OCI-M2 (cell line): ENCODE results near the gene PRND.
"Not testable (repeated sequence)": the region's sequence is repeated elsewhere in the genome, so short reads cannot be mapped to it uniquely, and the experiment has no call there.

ENCODE experiments used
- DNase-seq: peaks from one replicate; lab custom pipeline; 2025; ENCODE audit not compliant: unreplicated experiment; lab: John Stamatoyannopoulos, UW

The PRND gene

GRCh38 chr20:4736875-4737274, 15.2 kb downstream of the PRND start:
- no peak for DNase-seq

GRCh38 chr20:4737857-4738627, 16.3 kb downstream of the PRND start:
- DNase-seq: no peak

GRCh38 chr20:4740774-4741431, 19.2 kb downstream of the PRND start:
- DNase-seq: peak; percentile 39

GRCh38 chr20:4748847-4749246, 27.1 kb downstream of the PRND start:
- no peak for DNase-seq

- no peak for DNase-seq
Observed at GRCh38 chr20:4749326-4749725, 27.6 kb downstream of the PRND start.

- no peak for DNase-seq
Observed at GRCh38 chr20:4750381-4750780, 28.7 kb downstream of the PRND start.

GRCh38 chr20:4759100-4759884, 37.6 kb downstream of the PRND start:
- not testable (repeated sequence) for DNase-seq

GRCh38 chr20:4763261-4763660, 41.6 kb downstream of the PRND start:
- DNase-seq: no peak

GRCh38 chr20:4763723-4764510, 42.2 kb downstream of the PRND start:
- no peak for DNase-seq

- no peak for DNase-seq
Observed at GRCh38 chr20:4764805-4765204, 43.1 kb downstream of the PRND start.

- DNase-seq: no peak
Observed at GRCh38 chr20:4765681-4766080, 44.0 kb downstream of the PRND start.

- no peak for DNase-seq
Observed at GRCh38 chr20:4766631-4767030, 44.9 kb downstream of the PRND start.

- DNase-seq: peak; percentile 29
Observed at GRCh38 chr20:4767084-4767483, 45.4 kb downstream of the PRND start.

GRCh38 chr20:4769328-4769727, 47.6 kb downstream of the PRND start:
- DNase-seq: no peak

GRCh38 chr20:4770026-4770425, 48.3 kb downstream of the PRND start:
- no peak for DNase-seq

GRCh38 chr20:4771004-4771403, 49.3 kb downstream of the PRND start:
- no peak for DNase-seq

GRCh38 chr20:4772132-4772531, 50.4 kb downstream of the PRND start:
- DNase-seq: no peak

GRCh38 chr20:4773014-4773413, 51.3 kb downstream of the PRND start:
- DNase-seq: not testable (repeated sequence)

- no peak for DNase-seq
Observed at GRCh38 chr20:4773736-4774135, 52.0 kb downstream of the PRND start.

- DNase-seq: no peak
Observed at GRCh38 chr20:4774207-4774606, 52.5 kb downstream of the PRND start.
